Fibroblast of skin of left quadriceps (primary cell): ENCODE measurements around the gene NUDT13.

Source experiments
- DNase-seq, 2 experiments: peaks; one replicate each; pipeline ENCODE4 v3.0.0-alpha.2; 2013; ENCODE audit warnings: low read depth in 2 of 2

The NUDT13 gene

GRCh38 chr10:73110345-73110849 lies at the start of gene NUDT13:
NUDT13 (plus strand) TSS chr10:73110455; CDS start chr10:73114366, 3,911 bp downstream.
- DNase-seq: peak; percentile 51 to 56

DNA sequence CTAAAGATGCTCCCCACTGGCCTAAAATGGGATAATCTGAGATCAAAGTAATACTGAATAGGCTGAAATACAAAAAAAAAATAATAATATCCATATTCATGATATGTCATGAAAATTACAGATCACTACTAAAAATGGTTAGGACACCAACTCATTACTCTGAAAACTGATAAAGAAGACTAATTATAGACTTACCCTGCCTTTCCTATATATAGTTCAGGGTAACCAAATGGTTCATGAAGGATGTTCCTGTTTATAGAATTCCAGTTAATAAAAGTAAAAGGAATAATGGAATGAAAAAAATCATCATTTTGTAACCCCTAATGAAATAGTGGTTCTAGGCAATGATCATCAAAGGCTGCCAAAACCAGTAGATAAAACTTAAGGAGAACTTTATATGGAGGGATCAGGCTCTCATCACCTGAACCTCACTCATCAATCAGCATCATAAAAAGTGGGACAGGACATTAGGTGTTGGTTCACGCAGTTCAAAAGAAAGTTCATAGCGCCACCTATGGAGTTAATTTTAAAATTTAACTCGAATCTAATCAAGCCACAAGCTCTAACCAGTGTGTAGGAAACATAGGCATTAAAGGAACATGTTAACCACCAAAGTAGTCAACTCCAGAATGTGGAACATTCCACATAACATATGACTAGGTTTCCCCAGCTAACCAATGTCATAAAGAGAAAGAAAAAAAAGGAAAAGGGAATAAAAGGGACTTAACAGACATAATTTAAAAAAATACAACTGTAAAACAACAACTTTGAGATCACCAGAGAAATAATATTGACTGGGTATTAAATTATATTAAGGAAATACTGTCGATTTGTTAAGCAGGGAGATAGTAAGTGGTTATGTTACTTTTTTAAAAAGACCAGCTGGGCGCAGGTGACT lies 49.3 kb upstream of the NUDT13 start:
- peak; percentile 14 to 15 for DNase-seq

GRCh38 chr10:73061743-73062142 lies 48.5 kb upstream of the NUDT13 start:
- DNase-seq: no peak

GRCh38 chr10:73065441-73065840 lies 44.8 kb upstream of the NUDT13 start:
- no peak for DNase-seq

DNA sequence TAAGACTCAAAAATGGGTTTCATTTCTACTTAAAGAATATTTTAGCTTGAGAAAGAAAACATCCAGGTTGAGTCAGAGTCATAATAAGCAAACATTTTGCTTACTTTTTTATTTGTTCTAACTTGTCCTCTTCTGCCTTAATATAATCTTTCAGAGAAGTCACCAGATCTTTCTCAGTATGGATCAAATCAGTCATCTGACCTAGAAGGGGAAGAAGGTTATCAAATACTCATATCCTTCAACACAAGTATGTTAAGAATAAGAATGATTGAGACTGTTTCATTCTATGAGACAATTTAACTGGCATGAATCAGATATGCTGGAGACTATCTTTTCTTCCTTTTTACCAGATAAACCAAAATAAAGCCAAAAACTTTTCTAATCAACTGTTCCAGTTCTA lies 36.6 kb upstream of the NUDT13 start:
- no peak for DNase-seq

- no peak for DNase-seq
These were observed 34.4 kb upstream of the NUDT13 start for GRCh38 chr10:73075829-73076228.

- DNase-seq: peak; percentile 56 to 66
These were observed 33.7 kb upstream of the NUDT13 start for GRCh38 chr10:73076360-73077183.

- no peak for DNase-seq
These were observed 30.3 kb upstream of the NUDT13 start for GRCh38 chr10:73079779-73080541.

DNA sequence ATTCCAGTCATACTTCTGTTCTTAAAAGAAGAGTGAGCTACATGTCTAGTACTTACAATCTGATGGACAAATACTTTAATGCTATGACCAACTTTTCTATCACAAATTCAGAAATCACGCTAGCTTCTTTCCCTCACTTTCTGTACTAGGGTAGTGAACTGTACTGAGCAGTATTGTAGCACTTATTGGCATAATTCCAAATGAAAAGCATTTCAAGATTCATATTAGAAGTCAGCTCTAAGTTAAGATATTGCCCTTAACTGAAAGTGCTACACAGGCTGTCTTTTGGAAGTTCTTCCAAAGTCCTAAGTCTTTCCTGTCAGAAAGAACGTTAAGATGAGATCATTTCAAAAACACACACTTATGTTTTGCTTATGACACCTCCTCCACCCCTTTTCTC lies 27.0 kb upstream of the NUDT13 start:
- DNase-seq: no peak

GRCh38 chr10:73084209-73084608 lies 26.0 kb upstream of the NUDT13 start:
- no peak for DNase-seq

DNA sequence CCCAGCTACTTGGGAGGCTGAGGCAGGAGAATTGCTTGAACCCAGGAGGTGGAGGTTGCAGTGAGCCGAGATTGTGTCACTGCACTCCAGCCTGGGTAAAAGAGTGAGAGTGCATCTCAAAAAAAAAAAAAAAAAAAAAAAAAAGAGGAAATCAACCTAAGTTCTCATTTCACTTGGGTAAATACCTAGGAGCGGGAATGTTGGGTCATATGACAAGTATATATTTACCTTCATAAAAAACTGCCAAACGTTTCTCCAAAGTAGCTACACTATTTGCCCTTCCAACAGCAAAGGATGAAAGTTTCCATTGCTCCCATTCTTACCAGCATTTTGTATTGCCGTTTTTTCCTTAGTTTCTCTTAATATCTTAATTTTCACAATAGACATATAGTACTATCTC lies 23.4 kb upstream of the NUDT13 start:
- no peak for DNase-seq

DNA sequence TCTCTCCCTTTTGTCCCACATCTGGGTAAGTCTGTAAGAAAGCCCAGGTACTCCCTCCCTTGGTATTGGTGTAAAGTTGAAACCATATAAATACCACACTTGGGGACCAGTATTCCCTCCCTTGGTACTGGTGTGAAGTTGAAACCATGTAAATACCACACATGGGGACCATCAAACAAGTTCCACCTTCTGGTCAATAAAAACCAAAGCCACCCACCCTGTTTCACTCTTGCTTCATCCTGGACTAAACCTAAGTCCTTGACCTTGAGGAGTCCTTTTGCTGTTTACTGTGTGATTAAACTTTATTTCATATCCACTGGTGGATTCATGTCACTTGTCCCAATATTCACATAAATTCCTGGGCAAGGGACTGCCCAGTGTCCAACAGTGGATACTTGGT lies 22.0 kb upstream of the NUDT13 start:
- DNase-seq: no peak

- no peak for DNase-seq
These were observed 17.4 kb upstream of the NUDT13 start for GRCh38 chr10:73092830-73093229.

DNA sequence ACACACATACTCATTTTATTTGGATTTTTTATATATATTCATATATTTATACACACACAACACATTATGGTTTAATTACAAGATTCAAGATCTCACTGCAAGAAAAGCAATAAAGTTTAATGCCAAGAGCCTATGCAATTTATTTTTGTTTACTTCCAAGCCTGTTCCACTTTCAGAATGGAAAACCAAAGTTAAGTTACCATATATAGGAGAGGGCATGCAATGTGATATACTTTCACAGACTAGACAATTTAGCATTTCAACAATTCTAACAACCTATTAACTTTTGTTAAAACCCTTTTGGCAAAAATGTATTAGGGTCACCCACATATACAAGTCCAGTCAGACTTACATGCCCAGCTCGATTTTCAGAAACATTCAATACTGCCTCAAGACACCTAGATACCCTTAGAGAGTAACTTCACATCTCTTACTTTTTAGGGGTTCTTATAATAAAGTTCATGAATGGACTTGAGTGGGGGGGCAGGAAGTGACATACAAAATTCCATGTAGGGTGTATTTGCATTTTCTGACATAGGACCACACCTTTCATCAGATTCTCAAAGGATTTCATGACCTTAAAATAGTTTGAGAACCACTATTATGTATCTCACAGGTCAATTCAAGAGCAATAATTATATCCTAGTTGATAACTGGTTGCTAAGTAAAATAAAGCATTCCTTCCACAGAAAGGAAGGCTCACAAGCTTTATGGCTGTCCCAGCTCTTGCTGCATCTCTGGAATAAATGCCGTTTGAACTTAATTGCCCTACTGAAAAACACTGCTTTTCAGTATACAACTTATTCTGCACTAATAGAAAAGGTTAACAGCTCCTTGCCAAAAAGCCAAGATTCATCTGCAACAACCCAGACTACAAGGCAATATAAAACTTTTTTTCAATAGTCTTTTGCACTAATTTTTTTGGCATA lies 16.1 kb upstream of the NUDT13 start:
- DNase-seq: no peak

DNA sequence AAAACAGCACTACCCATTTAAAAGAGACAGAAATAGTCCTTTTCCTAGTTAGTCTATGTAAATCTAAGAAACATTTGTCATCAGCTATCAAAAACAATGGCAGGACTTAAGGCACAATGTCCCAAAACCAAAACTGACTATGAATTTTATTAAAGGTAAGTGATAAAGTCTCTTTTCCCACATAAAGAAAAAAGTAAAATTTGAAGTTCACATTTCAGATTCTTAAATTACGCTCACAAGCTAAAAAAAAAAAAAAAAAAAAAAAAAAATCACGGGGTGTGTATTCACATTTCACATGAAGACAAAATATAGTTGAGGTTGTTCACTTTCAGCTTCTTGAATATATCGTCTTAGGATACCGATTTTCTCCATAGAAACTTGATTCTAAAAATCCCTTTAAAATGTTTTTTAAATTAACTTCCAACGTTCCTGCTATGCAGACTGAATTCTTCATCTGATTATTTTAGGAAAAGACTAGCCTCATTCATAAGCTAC lies 15.2 kb upstream of the NUDT13 start:
- no peak for DNase-seq

DNA sequence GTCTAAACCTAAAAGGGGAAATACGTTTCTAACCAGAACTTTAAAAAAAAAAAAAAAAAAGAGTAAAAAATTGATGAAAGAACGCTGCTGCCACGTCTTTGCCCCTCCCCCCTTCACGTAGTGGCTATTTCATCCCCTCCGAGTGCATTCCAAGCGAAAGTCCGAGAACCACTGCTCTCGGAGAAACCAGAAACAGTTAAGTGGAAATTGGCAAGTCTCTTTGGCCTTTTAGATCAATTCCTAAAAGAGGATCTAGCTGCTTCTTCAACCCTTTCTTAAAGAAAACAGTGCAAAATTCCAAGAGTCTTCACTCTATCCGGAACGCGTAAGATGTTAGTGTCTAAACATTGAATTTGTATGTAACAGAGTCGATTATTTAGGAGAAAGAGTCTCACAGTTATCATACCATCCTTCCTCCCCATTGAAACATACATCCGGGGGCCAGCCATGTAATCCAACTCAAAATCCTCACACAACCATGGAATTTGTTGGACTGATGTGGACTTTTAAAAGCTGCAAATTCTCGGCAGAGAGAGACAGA lies 14.7 kb upstream of the NUDT13 start:
- peak; percentile 64 to 70 for DNase-seq

DNA sequence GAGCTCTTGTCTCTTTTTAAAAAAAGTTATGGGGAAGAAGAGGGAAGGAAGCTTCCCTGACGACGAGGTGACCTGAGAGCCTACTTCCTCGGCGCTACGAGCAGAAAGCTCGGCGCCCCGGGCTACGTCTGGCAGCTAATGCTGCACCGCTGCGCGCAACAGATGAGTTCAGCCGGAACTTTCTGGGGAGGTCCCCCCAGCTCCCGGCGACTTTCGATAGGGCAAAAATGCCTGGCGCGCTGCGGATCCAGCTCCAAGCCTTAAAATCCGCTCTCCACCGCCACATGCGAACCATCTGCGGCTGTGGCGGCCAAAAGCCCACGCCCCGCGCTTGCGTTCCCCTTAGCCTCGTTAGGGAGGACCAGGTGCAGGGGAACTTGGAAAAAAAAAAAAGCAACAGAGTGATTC lies 14.2 kb upstream of the NUDT13 start:
- peak in 1 of 2 experiments; percentile 38 for DNase-seq

DNA sequence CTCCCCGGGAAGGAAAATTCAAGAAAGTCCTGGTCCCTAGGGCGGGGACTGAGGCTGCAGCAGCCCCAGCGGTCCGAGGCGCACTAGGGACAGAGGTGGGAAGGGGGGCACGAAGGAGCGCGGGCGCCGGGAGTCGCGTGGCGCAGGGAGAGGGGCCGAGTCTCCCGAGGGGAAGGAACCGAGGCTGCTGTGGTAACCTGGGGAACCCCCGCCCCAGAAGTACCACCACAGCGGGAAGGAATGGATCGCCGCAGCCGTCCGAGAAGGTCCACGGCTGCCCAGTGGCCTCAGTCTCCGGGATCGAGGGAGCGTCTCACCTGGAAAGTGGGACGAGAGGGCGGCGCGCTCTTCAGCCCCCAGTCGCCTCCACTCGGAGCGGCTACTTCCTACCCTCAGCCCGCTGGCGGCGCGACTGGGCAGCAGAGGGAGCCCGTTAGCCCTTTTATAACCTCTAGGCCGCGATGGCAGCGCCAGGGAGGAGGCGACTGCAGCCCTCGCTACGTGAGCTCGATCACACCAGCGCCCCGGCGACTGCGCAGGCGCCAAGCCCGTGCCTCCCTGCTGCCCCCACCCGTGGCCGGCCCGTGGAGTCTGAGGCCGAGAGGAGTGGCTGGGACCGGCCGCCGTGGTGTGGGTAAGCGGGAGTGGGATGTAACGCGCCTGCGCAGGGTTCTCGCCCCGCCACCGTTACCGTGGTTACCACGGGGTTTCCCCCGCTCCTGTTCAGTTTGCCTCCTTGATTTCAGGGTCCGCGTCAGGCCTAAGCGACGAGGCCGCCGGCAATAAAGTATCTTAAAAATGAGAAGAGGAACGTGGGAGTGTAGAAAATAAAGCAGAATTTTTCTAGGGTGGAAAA lies 13.6 kb upstream of the NUDT13 start, which contains the start of gene P4HA1:
Gene P4HA1, minus strand, starts transcription at position 418 of the 856 bp plus-strand sequence. CDS start 21,983 bp downstream, outside the sequence.
- DNase-seq: peak; percentile 96

DNA sequence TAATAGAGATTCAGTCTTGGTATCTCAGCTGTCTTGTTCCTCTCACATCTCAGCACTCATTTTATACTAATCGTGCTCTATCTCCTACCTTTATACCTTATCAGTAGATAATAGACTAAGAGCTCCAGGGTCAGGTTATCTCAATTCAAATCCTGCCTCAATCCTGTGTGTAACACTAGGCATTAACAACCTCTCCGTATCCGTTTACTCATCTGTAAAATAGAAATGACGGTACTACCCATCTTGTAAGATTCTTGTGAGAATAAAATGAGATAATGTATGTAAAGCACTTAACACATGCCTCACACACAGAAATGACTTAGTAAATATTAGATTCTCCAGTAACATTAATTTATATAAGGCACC lies 13.0 kb upstream of the NUDT13 start:
- no peak for DNase-seq
